H1 (cell line): ENCODE results near the gene RIPOR1. TPM values are rescaled to one million over a fixed set of nuclear protein-coding genes. Genes with fewer than 3 reads are reported as not detected.

Experiments
- CTCF ChIA-PET: fragments of 300-600 bp; sonication (Branson Sonifier 250); formaldehyde crosslinking; loops from one replicate; lab custom pipeline; 2021; ENCODE audit not compliant: partially characterized antibody; lab: Charles Lee
- POLR2A ChIA-PET: fragments of 300-600 bp; sonication (Branson Sonifier 250); formaldehyde crosslinking; loops from one replicate; lab custom pipeline; 2021; ENCODE audit warnings: inconsistent platforms; ENCODE audit not compliant: partially characterized antibody; lab: Charles Lee
- DNase-seq, 2 experiments: peaks; one replicate each; pipeline versions ENCODE4 v3.0.0 to v3.0.0-alpha.2; 2010 to 2022; ENCODE audit warnings: low spot score in 2 of 2, low read depth in 1 of 2, mixed read lengths in 1 of 2
- FAIRE-seq: peaks from 2 replicates; lab custom pipeline; 2011; peaks lifted over from hg19 to GRCh38; lab: Jason Lieb, UNC
- H2AFZ ChIP-seq: 2 replicates; pipeline ENCODE4 v1.8.1; 2012; ENCODE audit warnings: low read length, inconsistent platforms
- H2AK5ac ChIP-seq: 2 replicates; pipeline ENCODE4 v1.6.1; 2013; ENCODE audit warnings: low read depth, low read length
- H2BK120ac ChIP-seq: replicated peaks from 2 replicates; pipeline ENCODE3; 2013; ENCODE audit warnings: low read depth, low read length, inconsistent platforms
- H2BK12ac ChIP-seq: 2 replicates; pipeline ENCODE4 v1.6.1; 2013; ENCODE audit warnings: low read depth, low read length
- H2BK15ac ChIP-seq: 2 replicates; pipeline ENCODE4 v1.6.1; 2013; ENCODE audit warnings: low read length
- H2BK20ac ChIP-seq: 2 replicates; pipeline ENCODE4 v1.6.1; 2013; ENCODE audit warnings: low read length
- H2BK5ac ChIP-seq: 2 replicates; pipeline ENCODE4 v1.6.1; 2013; ENCODE audit warnings: low read depth, low read length
- H3K14ac ChIP-seq: 2 replicates; pipeline ENCODE4 v1.6.1; 2013; ENCODE audit warnings: inconsistent platforms; ENCODE audit not compliant: insufficient read length
- H3K18ac ChIP-seq: 2 replicates; pipeline ENCODE4 v1.6.1; 2013; ENCODE audit warnings: low read length; ENCODE audit errors: extremely low read depth
- H3K23ac ChIP-seq: 2 replicates; pipeline ENCODE4 v1.6.1; 2013; ENCODE audit warnings: inconsistent platforms; ENCODE audit not compliant: insufficient read length
- H3K23me2 ChIP-seq: 2 replicates; pipeline ENCODE4 v1.6.1; 2013; ENCODE audit warnings: low read depth, low read length
- H3K27ac ChIP-seq: 2 replicates; pipeline ENCODE4 v1.6.1; 2011; ENCODE audit warnings: low read depth, low read length, inconsistent platforms
- H3K27me3 ChIP-seq, 4 experiments: replicated peaks in 1 of 4; 1 replicate in 1 of 4; 2 replicates in 3 of 4; pipeline versions ENCODE4 v1.6.1 to v1.8.1; 2011 to 2013; ENCODE audit warnings: low read length in 3 of 4, mild to moderate bottlenecking in 3 of 4, inconsistent platforms in 2 of 4, mixed read lengths in 2 of 4, moderate library complexity in 1 of 4; ENCODE audit not compliant: control insufficient read depth in 3 of 4, insufficient read depth in 3 of 4; ENCODE audit errors: extremely low read depth in 1 of 4
- H3K36me3 ChIP-seq, 4 experiments: 2 replicates each; pipeline versions ENCODE4 v1.6.1 to v1.8.1; 2011 to 2013; ENCODE audit warnings: mild to moderate bottlenecking in 4 of 4, low read length in 3 of 4, moderate library complexity in 2 of 4, control low read depth in 1 of 4, inconsistent platforms in 1 of 4; ENCODE audit not compliant: insufficient read depth in 4 of 4, control insufficient read depth in 2 of 4
- H3K4ac ChIP-seq: replicated peaks from 2 replicates; pipeline ENCODE3; 2013; ENCODE audit warnings: low read length, low read depth, mixed read lengths, inconsistent platforms; ENCODE audit not compliant: insufficient read length
- H3K4me1 ChIP-seq, 4 experiments: replicated peaks in 1 of 4; 1 replicate in 1 of 4; 2 replicates in 3 of 4; pipeline versions ENCODE4 v1.6.1 to v1.8.1; 2011 to 2013; ENCODE audit warnings: low read length in 3 of 4, inconsistent platforms in 2 of 4, mixed read lengths in 1 of 4; ENCODE audit not compliant: insufficient read depth in 4 of 4, control insufficient read depth in 3 of 4
- H3K4me2 ChIP-seq, 2 experiments: 2 replicates each; pipeline versions ENCODE4 v1.6.1 to v1.8.1; 2011 to 2013; ENCODE audit warnings: low read depth in 2 of 2, low read length in 2 of 2, control low read depth in 1 of 2, inconsistent platforms in 1 of 2, mild to moderate bottlenecking in 1 of 2; ENCODE audit not compliant: insufficient read depth in 1 of 2
- H3K4me3 ChIP-seq, 4 experiments: fragments of 200-600, 300-600 bp in 1 of 4; sonication (generic), shearing (Covaris generic), sonication (Bioruptor Twin) in 1 of 4; 2 replicates each; pipeline versions ENCODE4 v1.5.1 to v1.8.1; 2011 to 2016; ENCODE audit warnings: low read length in 4 of 4, low read depth in 3 of 4, control low read depth in 2 of 4, inconsistent platforms in 2 of 4, mild to moderate bottlenecking in 2 of 4, mixed read lengths in 1 of 4, moderate library complexity in 1 of 4; ENCODE audit not compliant: insufficient read depth in 2 of 4; ENCODE audit errors: extremely low read depth in 1 of 4
- H3K56ac ChIP-seq: replicated peaks from 2 replicates; pipeline ENCODE3; 2013; ENCODE audit warnings: low read depth, mild to moderate bottlenecking, mixed read lengths, low read length, inconsistent platforms; ENCODE audit not compliant: insufficient read length
- H3K79me1 ChIP-seq: 2 replicates; pipeline ENCODE4 v1.6.1; 2013; ENCODE audit warnings: low read depth, low read length, control low read depth
- H3K79me2 ChIP-seq, 2 experiments: 2 replicates each; pipeline versions ENCODE4 v1.6.1 to v1.8.1; 2012 to 2013; ENCODE audit warnings: low read length in 2 of 2, mild to moderate bottlenecking in 2 of 2, inconsistent platforms in 1 of 2; ENCODE audit not compliant: insufficient read depth in 2 of 2, control insufficient read depth in 1 of 2
- H3K9ac ChIP-seq, 4 experiments: replicated peaks in 1 of 4; 1 replicate in 1 of 4; 2 replicates in 3 of 4; pipeline versions ENCODE4 v1.6.1 to v1.8.1; 2011 to 2013; ENCODE audit warnings: low read depth in 3 of 4, low read length in 3 of 4, control low read depth in 2 of 4, mild to moderate bottlenecking in 2 of 4, moderate library complexity in 2 of 4, inconsistent platforms in 1 of 4; ENCODE audit errors: extremely low read depth in 1 of 4
- H3K9me3 ChIP-seq, 2 experiments: 2 replicates each; pipeline versions ENCODE4 v1.6.1 to v1.8.1; 2012 to 2013; ENCODE audit warnings: mild to moderate bottlenecking in 2 of 2, moderate library complexity in 2 of 2, control low read depth in 1 of 2, inconsistent platforms in 1 of 2, low read depth in 1 of 2, low read length in 1 of 2, mixed read lengths in 1 of 2; ENCODE audit not compliant: insufficient read depth in 2 of 2
- H4K20me1 ChIP-seq, 2 experiments: replicated peaks in 1 of 2; 2 replicates each; pipeline versions ENCODE3 to v1.8.1; 2011 to 2013; ENCODE audit warnings: inconsistent platforms in 2 of 2, low read length in 2 of 2, mild to moderate bottlenecking in 1 of 2; ENCODE audit not compliant: insufficient read depth in 2 of 2, control insufficient read depth in 1 of 2
- H4K5ac ChIP-seq: 2 replicates; pipeline ENCODE4 v1.6.1; 2013; ENCODE audit warnings: low read length, low read depth, mixed read lengths, inconsistent platforms; ENCODE audit not compliant: insufficient read length
- H4K8ac ChIP-seq: 2 replicates; pipeline ENCODE4 v1.8.0; 2013; ENCODE audit warnings: mild to moderate bottlenecking, moderate library complexity, low read length, inconsistent platforms; ENCODE audit not compliant: insufficient read depth; ENCODE audit errors: extremely low read depth
- H4K91ac ChIP-seq: replicated peaks from 2 replicates; pipeline ENCODE3; 2013; ENCODE audit warnings: low read length, mixed read lengths, inconsistent platforms; ENCODE audit not compliant: insufficient read length
- PHF8 ChIP-seq: fragments of 200-600 bp; sonication (generic); conservative IDR thresholded peaks from 2 replicates; pipeline ENCODE4 v1.7.1; 2012; ENCODE audit warnings: low read depth, mild to moderate bottlenecking, inconsistent platforms, low read length, moderate library complexity
- SP1 ChIP-seq: IDR thresholded peaks from 2 replicates; pipeline ENCODE4 v1.6.1; 2011; ENCODE audit warnings: low read depth, low read length
- TCF12 ChIP-seq: IDR thresholded peaks from 2 replicates; pipeline ENCODE4 v1.6.1; 2011; ENCODE audit warnings: low read depth, mild to moderate bottlenecking, low read length
- WGBS, 2 experiments: shearing (Covaris generic) in 1 of 2; methylation state at CpG; one replicate each; pipeline versions ENCODE4 v1.1.6 to v1.1.7; 2013 to 2015; ENCODE audit warnings: low lambda C conversion rate in 2 of 2, mixed read lengths in 2 of 2, inconsistent platforms in 1 of 2, low coverage in 1 of 2, missing lambda C conversion rate in 1 of 2; ENCODE audit not compliant: insufficient replicate concordance in 2 of 2, insufficient coverage in 1 of 2, insufficient read length in 1 of 2; ENCODE audit errors: extremely low coverage in 1 of 2, missing lambda C conversion rate in 1 of 2; 5-methylcytosine and 5-hydroxymethylcytosine counted together
- polyA plus RNA-seq, 7 experiments: library from polyadenylated mRNA; depleted of rRNA in 3 of 7; stranded (reverse) in 5 of 7; unstranded in 2 of 7; fragments of >200 nt in 5 of 7; fragments of 200-250 nt in 2 of 7; gene quantifications; 1 replicate in 5 of 7; 2 replicates in 1 of 7; 4 replicates in 1 of 7; pipeline versions ENCODE4 v1.2.1 to v1.2.3, GENCODE V29; 2011 to 2013; ENCODE audit warnings: missing spikeins in 2 of 7, mixed read lengths in 2 of 7
- total RNA-seq: library from RNA; stranded (reverse); fragmentation: NEBNext Ultra II Directional; extraction: Animal tissue kit (Norgen Biotek cat#: 25700); gene quantifications from 2 replicates; pipeline ENCODE4 v1.2.1, GENCODE V29; 2021

The RIPOR1 gene
- total and polyA plus RNA-seq, 2 of the 8 experiments (the other 6 are each of a cell fraction or from before 2014, with no cell fraction given): 2.7 to 10.1 TPM

GRCh38 chr16:67537270-67537635 is 8.6 kb downstream of the RIPOR1 start:
- H3K18ac ChIP-seq: peak overlapping the region; percentile 48
- H4K8ac ChIP-seq: peak overlapping the region; percentile 81
- H3K9me3 ChIP-seq: no peaks in the 10 kb centered on the region
- H4K5ac ChIP-seq: no peak overlapping the region
- H2AFZ ChIP-seq: no peak overlapping the region
- no peak overlapping the region for H3K56ac ChIP-seq
- peaks cover 11 to 38% of the 10 kb centered on the region in 2 experiments for H4K20me1 ChIP-seq
- 0 out of 2 replicates have a peak, but pooled peaks have one; percentile 22 for TF ChIP-seq PHF8
- TF ChIP-seq TCF12: no peak
- no peak for TF ChIP-seq SP1
- CTCF ChIA-PET: interaction anchor here (0.6 to 4.1 kb wide), 21 partner anchors 8 to 214 kb away, joined by 3 to 80 read pairs (median 5); partner anchors contain the start of gene CARMIL2
- no peak overlapping the region for H2AK5ac ChIP-seq
- H3K36me3 ChIP-seq: peaks cover 0 to 3% (median 0%) of the 10 kb centered on the region in 4 experiments; a peak in 2 of 8 replicates
- POLR2A ChIA-PET: interaction anchor here (1.0 to 5.1 kb wide), 9 partner anchors 8 to 183 kb away, joined by 3 to 27 read pairs (median 4); partner anchors contain the start of genes ACD and CTCF
- no peak overlapping the region for H3K23ac ChIP-seq
- H3K79me1 ChIP-seq: no peaks in the 10 kb centered on the region; the same call in 1 of the 2 replicates
- H2BK12ac ChIP-seq: no peak overlapping the region
- H4K91ac ChIP-seq: no peak overlapping the region
- H3K79me2 ChIP-seq: no peaks in the 10 kb centered on the region
- no peak overlapping the region for H2BK120ac ChIP-seq
- H3K4me3 ChIP-seq: peak overlapping the region; percentile 40 to 73 (median 49)
- FAIRE-seq (no peak), DNase-seq (peak in 1 of 2 experiments; percentile 71)
- H3K4ac ChIP-seq: no peak overlapping the region
- no peak overlapping the region for H2BK20ac ChIP-seq
- H3K4me2 ChIP-seq: peak overlapping the region; percentile 89 to 91
- no peak overlapping the region for H3K27ac ChIP-seq
- no peak overlapping the region for H2BK5ac ChIP-seq
- H3K4me1 ChIP-seq: peaks cover 0 to 11% (median 6%) of the 10 kb centered on the region in 4 experiments; a peak in 5 of 7 replicates
- H3K14ac ChIP-seq: no peak overlapping the region
- H3K27me3 ChIP-seq: peaks cover 47 to 93% (median 88%) of the 10 kb centered on the region in 4 experiments
- H2BK15ac ChIP-seq: no peak overlapping the region
- H3K23me2 ChIP-seq: peaks cover 16% of the 10 kb centered on the region; the same call in 1 of the 2 replicates
- H3K9ac ChIP-seq: peak overlapping the region in 2 of 4 experiments; percentile 34 to 38; a peak in 2 of 7 replicates
- 1% methylated on average over 27 of the region's 32 CpGs; no CpG with 5 or more reads in 1 of the 2 experiments for WGBS, 2 experiments
